Activated T-helper 9 cell treated with anti-CD3 and anti-CD28 coated beads, Interleukin-2, amount 50 U/mL, for 16 hours (primary cell): ENCODE results near the gene SLC22A12.
"Not testable (repeated sequence)": the region's sequence is repeated elsewhere in the genome, so short reads cannot be mapped to it uniquely, and the experiment has no call there.

Experiments
- DNase-seq: peaks from one replicate; pipeline ENCODE4 v3.0.0-alpha.2; 2020; ENCODE audit warnings: low read depth

Gene SLC22A12

GRCh38 chr11:64588701-64589100 lies 2.3 kb upstream of the SLC22A12 start:
- no peak for DNase-seq

- DNase-seq, result no peak
Measured at GRCh38 chr11:64591257-64592233, 525 bp downstream of the SLC22A12 start.

GRCh38 chr11:64592234-64592615 lies 1.2 kb downstream of the SLC22A12 start:
- no peak for DNase-seq

GRCh38 chr11:64592656-64593055 lies 1.6 kb downstream of the SLC22A12 start:
- no peak for DNase-seq

GRCh38 chr11:64593156-64594105 lies 2.4 kb downstream of the SLC22A12 start:
- DNase-seq, result no peak

GRCh38 chr11:64594159-64594939 lies 3.3 kb downstream of the SLC22A12 start:
- DNase-seq, result no peak

GRCh38 chr11:64595922-64596321 lies 4.9 kb downstream of the SLC22A12 start:
- DNase-seq, result not testable (repeated sequence)

GRCh38 chr11:64597671-64598101 lies 6.7 kb downstream of the SLC22A12 start:
- no peak for DNase-seq

GRCh38 chr11:64598106-64598796 lies 7.2 kb downstream of the SLC22A12 start:
- DNase-seq, result no peak

GRCh38 chr11:64598797-64599697 lies 8.0 kb downstream of the SLC22A12 start:
- no peak for DNase-seq

- no peak for DNase-seq
Measured at GRCh38 chr11:64599698-64600211, 8.7 kb downstream of the SLC22A12 start.

- no peak for DNase-seq
Measured at GRCh38 chr11:64600281-64600992, 9.4 kb downstream of the SLC22A12 start.

- DNase-seq, result no peak
Measured at GRCh38 chr11:64601605-64602465, 10.8 kb downstream of the SLC22A12 start.

GRCh38 chr11:64602466-64603070 lies 11.5 kb downstream of the SLC22A12 start:
- no peak for DNase-seq

GRCh38 chr11:64603411-64604110 lies 12.5 kb downstream of the SLC22A12 start:
- DNase-seq, result no peak

GRCh38 chr11:64604458-64605243 lies 13.6 kb downstream of the SLC22A12 start:
- no peak for DNase-seq
